Measurements from ENCODE around the gene NCLN.
A peak's percentile ranks its signal among the peaks of the same experiment; 100 is the strongest.
"Not testable (repeated sequence)": the region's sequence is repeated elsewhere in the genome, so short reads cannot be mapped to it uniquely, and the experiment has no call there.

Gene NCLN

GRCh38 chr19:3154957-3155736 lies 30.6 kb upstream of the NCLN start:
- peak; percentile 69 for DNase-seq

GRCh38 chr19:3157096-3157845 lies 28.5 kb upstream of the NCLN start:
- DNase-seq = no peak

DNA sequence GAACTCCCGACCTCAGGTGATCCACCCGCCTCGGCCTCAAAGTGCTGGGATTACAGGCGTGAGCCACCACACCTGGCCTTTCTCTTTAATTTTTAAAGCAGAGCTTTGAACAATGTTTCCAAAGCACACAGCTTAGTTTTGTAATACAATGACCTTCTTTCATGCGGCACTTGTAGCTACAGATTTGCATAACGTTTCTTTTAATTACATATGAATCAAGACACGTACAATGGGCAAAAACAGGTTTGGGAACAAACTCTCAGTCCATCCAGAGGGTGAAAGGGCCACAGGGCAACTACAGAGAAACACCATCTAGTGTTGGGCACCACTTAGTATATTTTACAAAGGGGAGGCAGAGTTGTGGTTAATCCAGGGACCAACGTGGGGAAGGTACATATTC lies 26.2 kb upstream of the NCLN start:
- no peak for DNase-seq

DNA sequence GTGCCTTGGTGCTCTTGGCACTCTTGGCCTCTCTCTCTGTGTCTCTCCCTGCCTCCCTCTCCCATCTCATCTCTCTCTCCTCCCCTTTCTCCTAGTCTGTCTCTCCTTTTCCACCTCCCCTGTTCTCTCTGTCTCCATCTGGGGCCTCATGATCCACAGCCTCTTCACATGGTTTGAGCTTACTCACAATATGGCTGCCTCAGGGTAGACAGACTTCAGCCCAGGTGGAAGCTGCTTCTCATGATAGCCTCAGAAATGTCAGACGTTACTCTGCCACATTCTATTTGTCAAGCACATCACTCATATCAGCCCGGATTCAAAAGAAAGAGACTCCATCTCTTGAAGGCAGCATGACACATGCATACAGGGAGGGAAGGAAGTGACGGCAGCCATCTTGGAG lies 25.5 kb upstream of the NCLN start:
- DNase-seq = no peak

DNA sequence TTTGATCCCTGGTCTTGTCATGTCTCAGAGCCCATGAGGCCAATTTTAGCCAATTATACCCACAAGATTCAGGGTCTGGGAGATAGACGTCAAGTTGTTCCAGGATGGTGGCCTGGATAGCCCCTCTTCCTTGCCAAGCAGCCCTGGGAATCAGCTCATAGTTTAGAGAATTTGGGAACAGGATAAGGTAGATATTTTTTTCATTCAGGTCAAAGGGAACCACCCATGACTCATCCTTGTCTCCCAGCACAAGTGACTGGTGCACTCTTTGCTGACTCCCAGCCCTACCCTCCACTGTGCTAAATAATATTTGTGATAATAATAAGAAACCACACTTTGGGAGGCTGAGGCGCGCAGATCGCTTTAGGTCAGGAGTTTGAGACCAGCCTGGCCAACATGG lies 24.3 kb upstream of the NCLN start:
- DNase-seq = no peak

- no peak for DNase-seq
Observed at GRCh38 chr19:3162418-3163229, 23.1 kb upstream of the NCLN start.

- DNase-seq = peak; percentile 62
Observed at GRCh38 chr19:3163230-3163886, 22.4 kb upstream of the NCLN start.

GRCh38 chr19:3163943-3164342 lies 21.8 kb upstream of the NCLN start:
- DNase-seq = no peak

- DNase-seq = no peak
Observed at GRCh38 chr19:3167533-3168272, 18.0 kb upstream of the NCLN start.

GRCh38 chr19:3171894-3172672 lies 13.6 kb upstream of the NCLN start:
- DNase-seq = no peak

DNA sequence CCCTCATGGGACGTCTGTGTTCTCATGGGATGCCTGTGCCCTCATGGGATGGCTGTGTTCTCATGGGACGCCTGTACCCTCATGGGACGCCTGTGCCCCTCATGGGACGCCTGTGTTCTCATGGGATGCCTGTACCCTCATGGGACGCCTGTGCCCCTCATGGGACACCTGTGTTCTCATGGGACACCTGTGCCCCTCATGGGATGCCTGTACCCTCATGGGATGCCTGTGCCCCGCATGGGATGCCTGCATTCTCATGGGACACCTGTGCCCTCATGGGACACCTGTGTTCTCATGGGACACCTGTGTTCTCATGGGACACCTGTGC lies 13.1 kb upstream of the NCLN start:
- not testable (repeated sequence) for DNase-seq

- DNase-seq = peak; percentile 28
Observed at GRCh38 chr19:3175781-3176714, 9.7 kb upstream of the NCLN start.

- DNase-seq = peak; percentile 76
Observed at GRCh38 chr19:3176715-3177501, 8.8 kb upstream of the NCLN start.

- DNase-seq = peak; percentile 77
Observed at GRCh38 chr19:3178377-3178972, 7.3 kb upstream of the NCLN start, which contains the start of gene S1PR4. Gene S1PR4 (plus strand): TSS chr19:3178769. CDS start chr19:3178793, 24 bp downstream.

DNA sequence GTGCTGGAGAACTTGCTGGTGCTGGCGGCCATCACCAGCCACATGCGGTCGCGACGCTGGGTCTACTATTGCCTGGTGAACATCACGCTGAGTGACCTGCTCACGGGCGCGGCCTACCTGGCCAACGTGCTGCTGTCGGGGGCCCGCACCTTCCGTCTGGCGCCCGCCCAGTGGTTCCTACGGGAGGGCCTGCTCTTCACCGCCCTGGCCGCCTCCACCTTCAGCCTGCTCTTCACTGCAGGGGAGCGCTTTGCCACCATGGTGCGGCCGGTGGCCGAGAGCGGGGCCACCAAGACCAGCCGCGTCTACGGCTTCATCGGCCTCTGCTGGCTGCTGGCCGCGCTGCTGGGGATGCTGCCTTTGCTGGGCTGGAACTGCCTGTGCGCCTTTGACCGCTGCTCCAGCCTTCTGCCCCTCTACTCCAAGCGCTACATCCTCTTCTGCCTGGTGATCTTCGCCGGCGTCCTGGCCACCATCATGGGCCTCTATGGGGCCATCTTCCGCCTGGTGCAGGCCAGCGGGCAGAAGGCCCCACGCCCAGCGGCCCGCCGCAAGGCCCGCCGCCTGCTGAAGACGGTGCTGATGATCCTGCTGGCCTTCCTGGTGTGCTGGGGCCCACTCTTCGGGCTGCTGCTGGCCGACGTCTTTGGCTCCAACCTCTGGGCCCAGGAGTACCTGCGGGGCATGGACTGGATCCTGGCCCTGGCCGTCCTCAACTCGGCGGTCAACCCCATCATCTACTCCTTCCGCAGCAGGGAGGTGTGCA lies 6.6 kb upstream of the NCLN start:
- no peak for DNase-seq

DNA sequence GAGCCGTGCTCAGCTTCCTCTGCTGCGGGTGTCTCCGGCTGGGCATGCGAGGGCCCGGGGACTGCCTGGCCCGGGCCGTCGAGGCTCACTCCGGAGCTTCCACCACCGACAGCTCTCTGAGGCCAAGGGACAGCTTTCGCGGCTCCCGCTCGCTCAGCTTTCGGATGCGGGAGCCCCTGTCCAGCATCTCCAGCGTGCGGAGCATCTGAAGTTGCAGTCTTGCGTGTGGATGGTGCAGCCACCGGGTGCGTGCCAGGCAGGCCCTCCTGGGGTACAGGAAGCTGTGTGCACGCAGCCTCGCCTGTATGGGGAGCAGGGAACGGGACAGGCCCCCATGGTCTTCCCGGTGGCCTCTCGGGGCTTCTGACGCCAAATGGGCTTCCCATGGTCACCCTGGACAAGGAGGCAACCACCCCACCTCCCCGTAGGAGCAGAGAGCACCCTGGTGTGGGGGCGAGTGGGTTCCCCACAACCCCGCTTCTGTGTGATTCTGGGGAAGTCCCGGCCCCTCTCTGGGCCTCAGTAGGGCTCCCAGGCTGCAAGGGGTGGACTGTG lies 5.9 kb upstream of the NCLN start:
- peak; percentile 25 for DNase-seq

DNA sequence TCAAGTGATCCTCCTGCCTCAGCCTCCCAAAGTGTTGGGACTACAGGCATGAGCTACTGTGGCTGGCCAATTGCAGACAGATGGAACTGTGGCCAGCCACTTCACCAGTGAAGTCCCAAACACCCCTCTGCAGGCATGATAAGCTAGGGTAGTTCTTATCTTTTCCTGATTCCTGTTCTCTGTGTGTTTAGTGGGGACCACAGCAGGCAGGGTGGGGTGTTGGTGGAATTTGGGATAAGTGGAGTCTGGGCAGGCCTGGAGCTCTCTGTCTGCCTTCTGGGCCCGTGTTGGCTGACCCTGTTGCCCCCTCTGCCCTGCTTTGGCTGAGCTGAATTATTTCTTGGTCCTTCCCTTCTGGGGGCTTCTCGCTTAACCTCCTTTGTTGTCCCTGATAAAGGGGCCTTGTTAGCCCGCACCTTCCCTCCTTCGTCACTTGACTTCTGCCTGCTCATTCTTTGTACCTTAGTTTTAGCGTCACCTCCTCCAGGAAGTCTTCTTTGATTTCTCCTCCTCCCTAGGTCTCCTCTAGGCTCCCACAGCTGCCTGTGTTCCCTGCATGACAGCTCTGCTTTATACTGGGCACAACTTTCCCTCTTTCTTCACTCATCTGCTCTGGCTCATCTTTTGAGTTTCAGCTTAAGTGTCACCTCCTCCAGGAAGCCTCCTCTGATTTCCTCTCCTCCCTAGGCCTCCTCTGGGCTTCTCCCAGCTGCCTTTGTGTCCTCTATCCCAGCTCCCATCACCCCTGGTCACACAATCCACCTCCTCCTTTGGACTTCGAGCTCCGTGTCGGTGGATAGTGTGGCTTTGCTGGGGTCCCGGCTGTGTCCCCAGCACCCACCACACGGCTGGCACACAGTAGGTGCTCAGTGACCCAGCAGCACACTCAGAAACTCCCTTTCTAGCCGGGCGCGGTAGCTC lies 1.7 kb upstream of the NCLN start:
- no peak for DNase-seq

All from activated effector memory CD4-positive, alpha-beta T cell treated with Interleukin-2 at 50 U/mL for 16 hours (primary cell).